Activated B cell treated with CpG ODN at 0.5 μM for 24 hours (primary cell): ENCODE measurements around the gene C1orf115. TPM values are rescaled to one million over a fixed set of nuclear protein-coding genes. Genes with fewer than 3 reads are reported as not detected.

Source experiments
- ATAC-seq: fragments of 200-7000 bp; cut with Tn5 transposase; one replicate; pipeline ENCODE4 v1.10.0; 2021; ENCODE audit warnings: low read depth, mild to moderate bottlenecking, moderate library complexity
- CTCF ChIA-PET: fragments of 350-600 bp; sonication (Branson Sonifier 250); formaldehyde crosslinking; loops from one replicate; lab custom pipeline; 2021; ENCODE audit warnings: antibody characterized with exemption; lab: Charles Lee
- POLR2A ChIA-PET: fragments of 350-600 bp; sonication (Branson Sonifier 250); formaldehyde crosslinking; loops from one replicate; lab custom pipeline; 2021; ENCODE audit warnings: antibody characterized with exemption; lab: Charles Lee
- DNase-seq: peaks from one replicate; pipeline ENCODE4 v3.0.0; 2022
- H3K27ac Mint-ChIP-seq: one replicate; pipeline ENCODE4 v1.8.0; 2020; ENCODE audit warnings: mixed read lengths
- H3K27me3 Mint-ChIP-seq: one replicate; pipeline ENCODE4 v1.8.0; 2021; ENCODE audit warnings: mixed read lengths
- H3K36me3 Mint-ChIP-seq: one replicate; pipeline ENCODE4 v1.8.0; 2021; ENCODE audit warnings: low read depth, mixed read lengths
- H3K4me1 Mint-ChIP-seq: one replicate; pipeline ENCODE4 v1.8.0; 2021; ENCODE audit warnings: mixed read lengths
- H3K4me3 Mint-ChIP-seq: one replicate; pipeline ENCODE4 v1.8.0; 2020; ENCODE audit warnings: mild to moderate bottlenecking, mixed read lengths
- H3K9me3 Mint-ChIP-seq: one replicate; pipeline ENCODE4 v1.8.0; 2020; ENCODE audit warnings: mixed read lengths
- intact Hi-C: fragments of 100-400 bp; cut with micrococcal nuclease; formaldehyde crosslinking; loops from one replicate; pipeline ENCODE4 v1.15.1; 2024
- total RNA-seq: library from RNA; stranded (reverse); gene quantifications from 2 replicates; pipeline ENCODE4 v1.2.3, GENCODE V29; 2022
- TF ChIP-seq, protein P1 (sequence below): fragments of 200-600 bp; IDR thresholded peaks from one replicate; pipeline ENCODE4 v1.8.0; 2022; ENCODE audit warnings: antibody characterized with exemption, mild to moderate bottlenecking

C1orf115 gene
- total RNA-seq, 1 donor from 2014 or later: 19.6 TPM

DNA sequence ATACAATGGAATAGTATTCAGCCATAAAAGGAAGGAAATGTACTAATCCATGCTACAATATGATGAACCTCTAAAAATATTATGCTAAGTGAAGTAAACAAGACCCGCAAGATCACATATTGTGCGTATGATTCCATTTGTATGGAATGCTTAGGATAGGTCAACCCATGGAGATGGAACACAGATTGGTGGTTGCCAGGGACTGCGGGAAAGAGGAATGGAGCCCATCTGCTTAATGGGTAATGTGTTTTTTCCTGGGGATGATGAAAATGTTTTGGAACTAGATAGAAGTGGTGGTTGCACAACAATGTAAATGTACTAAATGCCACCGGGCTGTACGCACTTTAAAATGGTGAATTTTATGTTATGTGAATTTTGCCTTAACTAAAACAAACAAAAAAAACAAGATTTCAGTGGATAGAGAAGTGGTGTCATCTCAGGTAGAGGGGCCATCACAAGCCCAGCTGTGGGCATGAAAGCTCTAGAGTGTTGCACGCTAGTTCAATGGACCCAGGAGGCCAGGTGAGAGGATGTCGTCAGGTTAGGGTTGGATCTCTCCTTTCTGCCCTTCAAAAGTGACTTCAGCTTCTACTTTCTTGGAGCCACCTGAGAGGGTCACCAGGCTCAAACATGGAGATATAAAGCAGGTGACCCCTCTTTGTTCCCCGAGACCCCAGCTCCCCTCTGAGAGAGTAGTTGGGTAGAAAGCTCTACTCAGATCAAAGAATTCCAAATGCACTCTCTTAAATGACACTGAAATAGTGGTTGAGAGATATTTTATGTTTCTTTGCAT, 2.5 kb downstream of the C1orf115 start:
- ChIA-PET POLR2A (no interaction called here), CTCF (interaction anchor here (1.5 to 6.0 kb wide), 3 partner anchors 41 to 84 kb away, joined by 3 to 39 read pairs (median 9); no protein-coding TSS in a partner anchor)
- Mint-ChIP-seq H3K4me3 (no peak overlapping the region), H3K4me1 (peaks cover 26% of the 10 kb centered on the region), H3K27me3 (peaks cover 5% of the 10 kb centered on the region), H3K27ac (no peak overlapping the region), H3K36me3 (peaks cover 4% of the 10 kb centered on the region), H3K9me3 (no peaks in the 10 kb centered on the region)
- intact Hi-C loops: loop anchor here (5.0 kb wide), 1 partner anchor 600 kb away; the partner anchor contains the start of gene IARS2
- no peak for ATAC-seq
- DNase-seq: no peak
- TF ChIP-seq, protein P1, sequence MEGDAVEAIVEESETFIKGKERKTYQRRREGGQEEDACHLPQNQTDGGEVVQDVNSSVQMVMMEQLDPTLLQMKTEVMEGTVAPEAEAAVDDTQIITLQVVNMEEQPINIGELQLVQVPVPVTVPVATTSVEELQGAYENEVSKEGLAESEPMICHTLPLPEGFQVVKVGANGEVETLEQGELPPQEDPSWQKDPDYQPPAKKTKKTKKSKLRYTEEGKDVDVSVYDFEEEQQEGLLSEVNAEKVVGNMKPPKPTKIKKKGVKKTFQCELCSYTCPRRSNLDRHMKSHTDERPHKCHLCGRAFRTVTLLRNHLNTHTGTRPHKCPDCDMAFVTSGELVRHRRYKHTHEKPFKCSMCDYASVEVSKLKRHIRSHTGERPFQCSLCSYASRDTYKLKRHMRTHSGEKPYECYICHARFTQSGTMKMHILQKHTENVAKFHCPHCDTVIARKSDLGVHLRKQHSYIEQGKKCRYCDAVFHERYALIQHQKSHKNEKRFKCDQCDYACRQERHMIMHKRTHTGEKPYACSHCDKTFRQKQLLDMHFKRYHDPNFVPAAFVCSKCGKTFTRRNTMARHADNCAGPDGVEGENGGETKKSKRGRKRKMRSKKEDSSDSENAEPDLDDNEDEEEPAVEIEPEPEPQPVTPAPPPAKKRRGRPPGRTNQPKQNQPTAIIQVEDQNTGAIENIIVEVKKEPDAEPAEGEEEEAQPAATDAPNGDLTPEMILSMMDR: no peak

DNA sequence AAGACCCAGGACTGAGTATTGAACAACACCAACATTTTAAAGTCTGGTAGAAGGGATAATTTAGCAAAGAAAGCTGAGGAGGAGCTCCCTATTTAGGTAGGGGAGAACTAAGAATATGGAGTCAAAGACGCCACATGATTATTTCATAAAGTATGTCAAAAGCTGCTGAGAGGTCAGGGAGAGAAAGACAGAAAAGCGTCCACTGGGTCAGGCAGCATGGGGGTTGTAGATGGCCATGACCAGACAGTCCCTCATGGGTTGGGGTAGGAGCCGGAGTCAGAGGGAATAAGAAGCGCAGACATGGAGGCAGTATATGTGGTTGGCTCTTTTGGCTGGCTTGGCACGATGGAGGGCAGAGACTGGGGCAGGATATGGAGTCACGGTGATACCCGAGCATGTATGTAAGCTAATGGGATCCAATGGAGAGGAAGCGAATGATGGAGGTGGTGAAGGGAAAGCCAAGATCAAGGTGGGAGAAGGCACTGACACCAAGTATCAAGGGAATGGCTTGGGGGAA, 4.8 kb downstream of the C1orf115 start:
- no peak overlapping the region for H3K4me3 Mint-ChIP-seq
- DNase-seq (no peak), ATAC-seq (no peak)
- CTCF ChIA-PET: interaction anchor here (0.9 kb wide), 1 partner anchor 13 kb away, joined by 3 read pairs; no protein-coding TSS in a partner anchor
- intact Hi-C loops: loop anchor here (5.0 kb wide), 1 partner anchor 603 kb away; the partner anchor contains the start of gene IARS2
- H3K4me1 Mint-ChIP-seq: peaks cover 22% of the 10 kb centered on the region
- no peak overlapping the region for H3K27ac Mint-ChIP-seq
- POLR2A ChIA-PET: no interaction called here
- H3K36me3 Mint-ChIP-seq: peaks cover 12% of the 10 kb centered on the region
- peaks cover 2% of the 10 kb centered on the region for H3K27me3 Mint-ChIP-seq
- H3K9me3 Mint-ChIP-seq: no peaks in the 10 kb centered on the region
- TF ChIP-seq, protein P1: no peak

DNA sequence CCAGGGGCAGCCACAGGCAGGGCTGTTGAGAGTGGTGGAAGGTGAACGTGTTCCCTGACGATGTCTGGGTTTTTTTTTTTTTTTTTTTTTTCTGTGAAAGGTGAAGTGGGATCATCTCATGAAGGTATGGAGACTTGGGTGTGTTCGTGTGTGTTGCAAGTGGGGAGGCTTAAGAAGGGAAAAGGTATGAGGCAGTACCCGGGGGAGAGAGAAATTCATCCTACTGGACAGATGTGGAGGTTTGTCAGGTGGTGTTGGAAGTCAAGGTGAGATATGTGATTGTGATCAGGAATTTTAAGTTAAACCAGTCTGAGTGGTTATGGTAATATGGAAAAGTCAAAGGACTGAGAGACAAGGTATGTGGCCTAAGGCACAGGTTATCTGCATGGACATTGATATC, 5.3 kb downstream of the C1orf115 start:
- ChIA-PET POLR2A (no interaction called here), CTCF (no interaction called here)
- DNase-seq (no peak), ATAC-seq (no peak)
- peaks cover 2% of the 10 kb centered on the region for H3K27me3 Mint-ChIP-seq
- TF ChIP-seq, protein P1: no peak
- no peak overlapping the region for H3K4me3 Mint-ChIP-seq
- intact Hi-C loops: no loop called here
- H3K27ac Mint-ChIP-seq: no peak overlapping the region
- peaks cover 9% of the 10 kb centered on the region for H3K36me3 Mint-ChIP-seq
- no peaks in the 10 kb centered on the region for H3K9me3 Mint-ChIP-seq
- H3K4me1 Mint-ChIP-seq: peaks cover 19% of the 10 kb centered on the region

DNA sequence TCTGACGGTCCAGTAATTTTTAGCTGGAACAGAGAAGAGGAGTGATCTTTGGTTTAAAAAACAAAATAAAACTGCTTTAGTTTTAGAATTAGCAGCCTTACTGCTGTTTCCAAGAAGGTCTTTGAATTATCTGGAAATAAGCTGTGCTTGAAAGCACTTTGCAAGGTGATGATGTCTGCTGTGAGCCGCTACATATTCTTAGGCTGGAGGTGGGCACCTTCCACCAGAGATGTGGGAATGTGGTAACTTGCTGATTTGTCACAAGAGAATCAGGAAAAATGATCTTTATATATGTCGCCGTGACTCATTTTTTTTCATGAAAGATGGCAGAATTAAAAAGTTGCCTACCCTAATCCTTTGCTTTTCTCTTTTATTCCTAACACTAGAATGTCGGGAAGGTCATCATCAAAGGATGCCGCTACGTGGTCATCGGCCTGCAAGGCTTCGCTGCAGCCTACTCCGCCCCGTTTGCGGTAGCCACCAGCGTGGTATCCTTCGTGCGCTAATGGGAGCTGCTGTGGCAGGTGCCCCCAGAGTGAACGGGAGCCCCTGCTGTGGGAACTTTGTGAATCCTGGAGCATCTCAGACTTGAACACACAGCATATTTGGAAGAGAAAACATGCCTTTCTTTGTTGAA, 6.2 kb downstream of the C1orf115 start:
- no peak overlapping the region for H3K4me3 Mint-ChIP-seq
- peaks cover 13% of the 10 kb centered on the region for H3K4me1 Mint-ChIP-seq
- H3K9me3 Mint-ChIP-seq: no peaks in the 10 kb centered on the region
- POLR2A ChIA-PET: no interaction called here
- no peak overlapping the region for H3K27ac Mint-ChIP-seq
- intact Hi-C loops: no loop called here
- DNase-seq (no peak), ATAC-seq (no peak)
- CTCF ChIA-PET: interaction anchor here (1.2 kb wide), 1 partner anchor 37 kb away, joined by 3 read pairs; no protein-coding TSS in a partner anchor
- H3K27me3 Mint-ChIP-seq: peaks cover 2% of the 10 kb centered on the region
- H3K36me3 Mint-ChIP-seq: peaks cover 9% of the 10 kb centered on the region
- TF ChIP-seq, protein P1: no peak

DNA sequence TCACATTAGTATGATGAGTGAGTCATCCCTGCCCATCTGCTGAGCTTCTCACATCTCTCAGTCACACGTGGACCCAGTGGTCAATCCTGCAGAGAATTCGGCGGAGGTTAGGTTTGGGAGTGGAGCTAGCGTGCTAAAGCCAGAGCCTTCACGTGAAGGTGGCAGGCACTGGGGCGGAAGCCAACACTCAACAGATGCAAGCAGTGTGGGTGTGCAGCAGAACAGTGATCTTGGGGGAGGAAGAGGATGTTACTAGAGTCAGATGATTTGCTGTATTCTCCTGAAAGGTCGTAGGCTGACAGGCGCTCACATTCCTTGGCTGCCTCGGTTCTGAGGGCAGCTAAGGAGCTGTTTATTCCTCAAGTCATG, 6.7 kb downstream of the C1orf115 start:
- H3K36me3 Mint-ChIP-seq: peaks cover 9% of the 10 kb centered on the region
- ChIA-PET POLR2A (no interaction called here), CTCF (interaction anchor here (1.2 kb wide), 1 partner anchor 36 kb away, joined by 3 read pairs; no protein-coding TSS in a partner anchor)
- no peak overlapping the region for H3K27ac Mint-ChIP-seq
- H3K27me3 Mint-ChIP-seq: peaks cover 2% of the 10 kb centered on the region
- intact Hi-C loops: no loop called here
- peaks cover 10% of the 10 kb centered on the region for H3K4me1 Mint-ChIP-seq
- no peak for ATAC-seq
- TF ChIP-seq, protein P1: no peak
- no peak for DNase-seq
- H3K4me3 Mint-ChIP-seq: no peak overlapping the region
- H3K9me3 Mint-ChIP-seq: no peaks in the 10 kb centered on the region
